Testis (tissue), 3 donors: Measurements from ENCODE around the gene TSPAN8. TPM values are rescaled to one million over a fixed set of nuclear protein-coding genes. Genes with fewer than 3 reads are reported as not detected.
A peak's percentile ranks its signal among the peaks of the same experiment; 100 is the strongest.

ENCODE experiments used
- DNase-seq: peaks from one replicate; pipeline ENCODE4 v3.0.0-alpha.2; 2019
- H3K27ac ChIP-seq, 2 donors: fragments of 200-600 bp; sonication (generic); one replicate each; pipeline ENCODE4 v1.5.1; 2019
- H3K27me3 ChIP-seq: fragments of 200-600 bp; sonication (generic); one replicate; pipeline ENCODE4 v1.5.1; 2019
- H3K36me3 ChIP-seq: fragments of 200-600 bp; sonication (generic); one replicate; pipeline ENCODE4 v1.5.1; 2017; ENCODE audit warnings: low read depth; ENCODE audit errors: missing control alignments
- H3K4me1 ChIP-seq: fragments of 200-600 bp; sonication (generic); one replicate; pipeline ENCODE4 v1.5.1; 2019
- H3K4me3 ChIP-seq, 2 donors: fragments of 200-600 bp; sonication (generic); one replicate each; pipeline ENCODE4 v1.5.1; 2017 to 2019
- H3K9me3 ChIP-seq: fragments of 200-600 bp; sonication (generic); one replicate; pipeline ENCODE4 v1.5.1; 2017
- CTCF ChIP-seq, 3 experiments: fragments of 450-650 bp in 2 of 3; fragments of 200-600 bp in 1 of 3; sonication (generic) in 1 of 3; IDR thresholded peaks; one replicate each; pipeline ENCODE4 v1.5.1; 2016 to 2019; ENCODE audit warnings: antibody characterized with exemption in 3 of 3, mild to moderate bottlenecking in 2 of 3, moderate library complexity in 1 of 3
- POLR2A ChIP-seq: fragments of 450-650 bp; IDR thresholded peaks from one replicate; pipeline ENCODE4 v1.6.1; 2017; ENCODE audit warnings: antibody characterized with exemption, mild to moderate bottlenecking, moderate library complexity
- WGBS, 2 donors: methylation state at CpG; one replicate each; pipeline ENCODE4 v1.1.5; 2018; 5-methylcytosine and 5-hydroxymethylcytosine counted together
- intact Hi-C: fragments of 100-400 bp; cut with DNase I; formaldehyde crosslinking; loops from one replicate; pipeline ENCODE4 v1.15.1; 2023; ENCODE audit warnings: low total_unique reads
- polyA plus RNA-seq: library from polyadenylated mRNA; stranded (reverse); fragments of 350-450 nt; fragmentation: Illumina TruSeq; extraction: RNeasy Lipid Tissue Mini Kit (QIAGEN cat#74804); gene quantifications from one replicate; pipeline ENCODE4 v1.2.3, GENCODE V29; 2014; ENCODE audit warnings: low read depth, low replicate concordance; ENCODE audit not compliant: insufficient read depth
- total RNA-seq, 2 donors: library from RNA; depleted of rRNA; stranded (reverse); fragments of >200 nt; gene quantifications; one replicate each; pipeline ENCODE4 v1.2.3, GENCODE V29; 2016

TSPAN8 gene
- total and polyA plus RNA-seq, 3 donors from 2014 or later, result 1.3 to 6.2 (median 4.7) TPM

- TF ChIP-seq CTCF (IDR thresholded peaks at IDR 0.05), result no peak
- no peak for TF ChIP-seq POLR2A
- Histone ChIP-seq H3K4me3 (no peak overlapping the region), H3K27ac (no peak overlapping the region), H3K4me1 (peaks cover 3% of the 10 kb centered on the region), H3K27me3 (no peaks in the 10 kb centered on the region), H3K36me3 (no peaks in the 10 kb centered on the region), H3K9me3 (no peaks in the 10 kb centered on the region)
- DNase-seq, result no peak
- intact Hi-C loops, result no loop called here
- WGBS, 2 donors, result 63 to 67% methylated on average over 1 of the region's 1 CpG
These were observed 3.8 kb upstream of the TSPAN8 start for GRCh38 chr12:71161591-71161990.

- no peak for DNase-seq
- intact Hi-C loops, result no loop called here
- Histone ChIP-seq H3K4me1 (peaks cover 3% of the 10 kb centered on the region), H3K27me3 (no peaks in the 10 kb centered on the region), H3K27ac (no peak overlapping the region), H3K4me3 (no peak overlapping the region), H3K9me3 (no peaks in the 10 kb centered on the region), H3K36me3 (no peaks in the 10 kb centered on the region)
- no peak for TF ChIP-seq CTCF (IDR thresholded peaks at IDR 0.05)
- TF ChIP-seq POLR2A, result no peak
- WGBS, 2 donors, result 86 to 91% methylated on average over 4 of the region's 4 CpGs
These were observed 2.8 kb upstream of the TSPAN8 start for GRCh38 chr12:71160585-71160984.

- TF ChIP-seq CTCF (IDR thresholded peaks at IDR 0.05), result no peak
- no peak for TF ChIP-seq POLR2A
- Histone ChIP-seq H3K27ac (no peak overlapping the region), H3K4me3 (no peak overlapping the region), H3K36me3 (no peaks in the 10 kb centered on the region), H3K27me3 (no peaks in the 10 kb centered on the region), H3K4me1 (peaks cover 3% of the 10 kb centered on the region), H3K9me3 (no peaks in the 10 kb centered on the region)
- DNase-seq, result no peak
- intact Hi-C loops, result no loop called here
These were observed 2.1 kb upstream of the TSPAN8 start for GRCh38 chr12:71159878-71160277.

GRCh38 chr12:71159264-71159663 is 1.5 kb upstream of the TSPAN8 start:
- no peak overlapping the region for H3K4me3 ChIP-seq
- TF ChIP-seq POLR2A (no peak), CTCF (IDR thresholded peaks at IDR 0.05) (no peak)
- H3K27ac ChIP-seq, result no peak overlapping the region
- DNase-seq, result no peak
- intact Hi-C loops, result no loop called here
- peaks cover 3% of the 10 kb centered on the region for H3K4me1 ChIP-seq
- H3K27me3 ChIP-seq, result no peaks in the 10 kb centered on the region
- no peaks in the 10 kb centered on the region for H3K9me3 ChIP-seq
- no peaks in the 10 kb centered on the region for H3K36me3 ChIP-seq

- no peak overlapping the region for H3K4me3 ChIP-seq
- WGBS, 2 donors, result 19 to 20% methylated on average over 4 of the region's 4 CpGs
- no peak for DNase-seq
- intact Hi-C loops, result no loop called here
- H3K9me3 ChIP-seq, result no peaks in the 10 kb centered on the region
- H3K36me3 ChIP-seq, result no peaks in the 10 kb centered on the region
- no peaks in the 10 kb centered on the region for H3K27me3 ChIP-seq
- TF ChIP-seq CTCF (IDR thresholded peaks at IDR 0.05) (no peak), POLR2A (no peak)
- H3K27ac ChIP-seq, result peak overlapping the region in 1 of 2 donors; percentile 62
- H3K4me1 ChIP-seq, result peaks cover 3% of the 10 kb centered on the region
These were observed 623 bp upstream of the TSPAN8 start for GRCh38 chr12:71158361-71158882.
